Neuronal stem cell (in vitro differentiated cells): ENCODE results near the gene ABCA3.
A peak's percentile ranks its signal among the peaks of the same experiment; 100 is the strongest.

ENCODE experiments used
- DNase-seq: peaks from one replicate; pipeline ENCODE4 v3.0.0-alpha.2; 2013; ENCODE audit warnings: low spot score
- H2AFZ ChIP-seq: one replicate; pipeline ENCODE4 v1.6.1; 2013; ENCODE audit warnings: mild to moderate bottlenecking, low read length, inconsistent platforms
- H2AK5ac ChIP-seq: 2 replicates; pipeline ENCODE4 v1.6.1; 2013; ENCODE audit warnings: low read depth, mild to moderate bottlenecking, inconsistent platforms, low read length, moderate library complexity, mixed read lengths
- H2BK120ac ChIP-seq: 2 replicates; pipeline ENCODE4 v1.6.1; 2013; ENCODE audit warnings: low read depth, mild to moderate bottlenecking, inconsistent platforms, low read length, moderate library complexity, mixed read lengths
- H2BK12ac ChIP-seq: one replicate; pipeline ENCODE4 v1.6.1; 2013; ENCODE audit warnings: low read length, inconsistent platforms
- H2BK15ac ChIP-seq: 2 replicates; pipeline ENCODE4 v1.6.1; 2013; ENCODE audit warnings: mild to moderate bottlenecking, low read length, inconsistent platforms, mixed read lengths
- H2BK5ac ChIP-seq: one replicate; pipeline ENCODE4 v1.6.1; 2013; ENCODE audit warnings: inconsistent platforms, mild to moderate bottlenecking, low read length, moderate library complexity
- H3K14ac ChIP-seq: one replicate; pipeline ENCODE4 v1.6.1; 2013; ENCODE audit warnings: low read length, inconsistent platforms
- H3K18ac ChIP-seq: 2 replicates; pipeline ENCODE4 v1.6.1; 2013; ENCODE audit warnings: low read length, inconsistent platforms
- H3K23ac ChIP-seq: 2 replicates; pipeline ENCODE4 v1.6.1; 2013; ENCODE audit warnings: low read depth, mild to moderate bottlenecking, mixed read lengths, low read length, inconsistent platforms; ENCODE audit not compliant: poor library complexity
- H3K27ac ChIP-seq: replicated peaks from 3 replicates; pipeline ENCODE4 v1.5.1; 2013; ENCODE audit warnings: low read length, inconsistent platforms
- H3K27me3 ChIP-seq, 3 experiments: 2 replicates each; pipeline ENCODE4 v1.6.1; 2013; ENCODE audit warnings: low read length in 3 of 3, mild to moderate bottlenecking in 2 of 3, inconsistent platforms in 1 of 3, low read depth in 1 of 3, mixed read lengths in 1 of 3, moderate library complexity in 1 of 3; ENCODE audit not compliant: control insufficient read depth in 3 of 3, insufficient read depth in 3 of 3
- H3K36me3 ChIP-seq, 2 donors: replicated peaks in 1 of 2; 2 replicates each; pipeline ENCODE4 v1.6.1; 2013; ENCODE audit warnings: low read length in 2 of 2; ENCODE audit not compliant: control insufficient read depth in 2 of 2, insufficient read depth in 2 of 2
- H3K4ac ChIP-seq: 2 replicates; pipeline ENCODE4 v1.6.1; 2013; ENCODE audit warnings: inconsistent platforms, mild to moderate bottlenecking, low read length, moderate library complexity
- H3K4me1 ChIP-seq, 2 donors: 1 replicate in 1 of 2; 2 replicates in 1 of 2; pipeline ENCODE4 v1.6.1; 2013; ENCODE audit warnings: low read length in 2 of 2, low read depth in 1 of 2; ENCODE audit not compliant: control insufficient read depth in 2 of 2, insufficient read depth in 1 of 2
- H3K4me2 ChIP-seq: one replicate; pipeline ENCODE4 v1.6.1; 2013; ENCODE audit warnings: mild to moderate bottlenecking, low read length, inconsistent platforms; ENCODE audit not compliant: insufficient read depth, poor library complexity, severe bottlenecking
- H3K4me3 ChIP-seq, 2 donors: 2 replicates each; pipeline ENCODE4 v1.5.1; 2013; ENCODE audit warnings: low read length in 2 of 2, mild to moderate bottlenecking in 2 of 2, inconsistent platforms in 1 of 2, moderate library complexity in 1 of 2
- H3K79me1 ChIP-seq: one replicate; pipeline ENCODE4 v1.6.1; 2013; ENCODE audit warnings: low read depth, mild to moderate bottlenecking, inconsistent platforms, low read length, moderate library complexity
- H3K9ac ChIP-seq: one replicate; pipeline ENCODE4 v1.6.1; 2013; ENCODE audit warnings: mild to moderate bottlenecking, low read depth, low read length, inconsistent platforms; ENCODE audit not compliant: poor library complexity
- H3K9me3 ChIP-seq, 2 donors: replicated peaks in 1 of 2; 2 replicates each; pipeline versions ENCODE3 to v1.6.1; 2013; ENCODE audit warnings: low read length in 2 of 2, mild to moderate bottlenecking in 2 of 2, inconsistent platforms in 1 of 2, low read depth in 1 of 2, mixed read lengths in 1 of 2, moderate library complexity in 1 of 2; ENCODE audit not compliant: control insufficient read depth in 2 of 2, insufficient read depth in 1 of 2
- H4K8ac ChIP-seq: one replicate; pipeline ENCODE4 v1.6.1; 2013; ENCODE audit warnings: low read depth, mild to moderate bottlenecking, inconsistent platforms, low read length, moderate library complexity
- H4K91ac ChIP-seq: one replicate; pipeline ENCODE4 v1.6.1; 2013; ENCODE audit warnings: low read length, low read depth, mild to moderate bottlenecking, inconsistent platforms; ENCODE audit not compliant: poor library complexity
- WGBS, 2 donors: extraction: QIAGEN DNeasy Blood & Tissue Kit; methylation state at CpG; one replicate each; pipeline ENCODE4 v1.1.7; 2013; ENCODE audit warnings: missing lambda C conversion rate in 2 of 2, mixed read lengths in 1 of 2; ENCODE audit not compliant: insufficient read length in 2 of 2, insufficient replicate concordance in 1 of 2; ENCODE audit errors: extremely low coverage in 2 of 2; 5-methylcytosine and 5-hydroxymethylcytosine counted together

ABCA3 gene

DNA sequence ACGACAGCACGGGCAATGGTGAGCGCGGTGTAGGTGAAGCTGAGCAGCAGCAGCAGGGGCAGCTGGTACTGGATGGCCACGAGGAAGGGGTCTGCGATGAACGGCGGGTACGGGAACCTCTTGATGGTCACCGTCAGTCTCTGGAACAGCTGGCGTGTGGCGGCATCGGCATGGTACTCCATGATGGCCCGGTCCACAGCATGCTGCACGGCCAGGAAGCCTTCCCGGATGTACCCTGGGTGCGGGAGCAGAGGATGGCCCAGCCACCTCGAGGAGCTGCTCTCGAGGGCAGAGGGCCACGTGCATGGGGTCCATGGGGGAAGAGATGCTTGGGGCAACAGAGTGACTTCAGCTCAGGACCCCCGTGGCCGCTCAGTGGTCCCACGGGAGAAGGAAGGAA lies 20.9 kb downstream of the ABCA3 start:
- no peak overlapping the region for H2BK120ac ChIP-seq
- no peak overlapping the region for H2AK5ac ChIP-seq
- no peak overlapping the region for H3K4ac ChIP-seq
- H3K79me1 ChIP-seq, result peaks cover 2% of the 10 kb centered on the region
- no peaks in the 10 kb centered on the region for H3K4me1 ChIP-seq
- WGBS, 2 donors, result no CpG with 5 or more reads among the region's 23 CpGs
- no peak overlapping the region for H2BK15ac ChIP-seq
- peak overlapping the region; percentile 80 for H3K23ac ChIP-seq
- no peak overlapping the region for H2BK12ac ChIP-seq
- H3K9me3 ChIP-seq, result no peaks in the 10 kb centered on the region
- H3K4me3 ChIP-seq, result no peak overlapping the region
- H3K18ac ChIP-seq, result peak overlapping the region; percentile 76
- no peak overlapping the region for H2BK5ac ChIP-seq
- H2AFZ ChIP-seq, result no peak overlapping the region
- no peak overlapping the region for H3K4me2 ChIP-seq
- no peak overlapping the region for H4K91ac ChIP-seq
- H3K27ac ChIP-seq, result no peak overlapping the region
- no peaks in the 10 kb centered on the region for H3K27me3 ChIP-seq
- H3K36me3 ChIP-seq, result peaks cover 0 to 23% of the 10 kb centered on the region in 2 donors
- H3K14ac ChIP-seq, result peak overlapping the region; percentile 38
- no peak for DNase-seq
- no peak overlapping the region for H4K8ac ChIP-seq
- no peak overlapping the region for H3K9ac ChIP-seq

DNA sequence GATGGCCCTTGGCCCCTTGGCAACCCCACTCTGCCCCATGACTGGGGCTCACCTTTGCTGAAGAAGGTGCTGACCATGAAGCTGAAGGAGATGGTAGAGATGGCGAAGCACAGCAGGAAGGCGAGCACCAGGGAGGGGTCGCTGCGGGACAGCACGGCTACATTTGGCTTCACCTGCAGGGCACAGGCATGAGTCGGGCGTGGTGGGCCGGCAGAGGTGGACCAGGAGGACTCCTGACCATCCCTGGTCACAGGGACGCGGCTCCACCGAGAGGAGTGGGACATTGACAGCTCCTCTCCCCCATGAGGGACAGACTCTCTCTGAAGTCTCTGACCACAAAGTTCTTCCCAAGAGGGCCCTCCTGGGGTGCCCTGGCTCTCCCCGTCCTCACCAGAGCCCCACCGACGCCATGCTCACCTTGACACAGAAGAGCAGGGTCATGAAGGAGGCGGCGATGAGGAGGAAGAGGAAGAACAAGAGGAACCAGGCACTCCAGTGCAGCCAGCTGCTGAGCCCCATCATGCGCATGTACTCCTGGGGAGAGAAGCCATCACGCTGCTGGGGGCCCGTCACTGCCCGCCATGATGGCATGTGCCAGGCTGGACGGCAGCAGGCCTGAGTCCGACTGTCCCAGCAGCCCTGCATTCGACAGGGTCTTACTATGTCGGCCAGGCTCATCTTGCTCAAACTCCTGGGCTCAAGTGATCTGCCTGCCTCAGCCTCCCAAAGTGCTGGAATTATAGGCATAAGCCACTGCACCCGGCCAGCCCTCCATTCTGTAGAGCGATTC lies 23.1 kb downstream of the ABCA3 start:
- no peak overlapping the region for H2BK120ac ChIP-seq
- H3K4me2 ChIP-seq, result no peak overlapping the region
- no peak overlapping the region for H3K23ac ChIP-seq
- peaks cover 2% of the 10 kb centered on the region for H3K79me1 ChIP-seq
- peak overlapping the region; percentile 16 for H2BK12ac ChIP-seq
- no peak overlapping the region for H3K4me3 ChIP-seq
- no peak overlapping the region for H4K91ac ChIP-seq
- peaks cover 0 to 10% of the 10 kb centered on the region in 2 donors for H3K36me3 ChIP-seq
- no peaks in the 10 kb centered on the region for H3K27me3 ChIP-seq
- no CpG with 5 or more reads among the region's 26 CpGs for WGBS, 2 donors
- no peak overlapping the region for H3K27ac ChIP-seq
- H4K8ac ChIP-seq, result peak overlapping the region; percentile 48
- peak overlapping the region; percentile 4 for H3K14ac ChIP-seq
- no peak for DNase-seq
- no peak overlapping the region for H2AK5ac ChIP-seq
- H3K18ac ChIP-seq, result no peak overlapping the region
- H3K9me3 ChIP-seq, result no peaks in the 10 kb centered on the region
- H2BK5ac ChIP-seq, result no peak overlapping the region
- H3K4me1 ChIP-seq, result no peaks in the 10 kb centered on the region
- H2AFZ ChIP-seq, result no peak overlapping the region
- H3K4ac ChIP-seq, result no peak overlapping the region
- H3K9ac ChIP-seq, result no peak overlapping the region
- no peak overlapping the region for H2BK15ac ChIP-seq

DNA sequence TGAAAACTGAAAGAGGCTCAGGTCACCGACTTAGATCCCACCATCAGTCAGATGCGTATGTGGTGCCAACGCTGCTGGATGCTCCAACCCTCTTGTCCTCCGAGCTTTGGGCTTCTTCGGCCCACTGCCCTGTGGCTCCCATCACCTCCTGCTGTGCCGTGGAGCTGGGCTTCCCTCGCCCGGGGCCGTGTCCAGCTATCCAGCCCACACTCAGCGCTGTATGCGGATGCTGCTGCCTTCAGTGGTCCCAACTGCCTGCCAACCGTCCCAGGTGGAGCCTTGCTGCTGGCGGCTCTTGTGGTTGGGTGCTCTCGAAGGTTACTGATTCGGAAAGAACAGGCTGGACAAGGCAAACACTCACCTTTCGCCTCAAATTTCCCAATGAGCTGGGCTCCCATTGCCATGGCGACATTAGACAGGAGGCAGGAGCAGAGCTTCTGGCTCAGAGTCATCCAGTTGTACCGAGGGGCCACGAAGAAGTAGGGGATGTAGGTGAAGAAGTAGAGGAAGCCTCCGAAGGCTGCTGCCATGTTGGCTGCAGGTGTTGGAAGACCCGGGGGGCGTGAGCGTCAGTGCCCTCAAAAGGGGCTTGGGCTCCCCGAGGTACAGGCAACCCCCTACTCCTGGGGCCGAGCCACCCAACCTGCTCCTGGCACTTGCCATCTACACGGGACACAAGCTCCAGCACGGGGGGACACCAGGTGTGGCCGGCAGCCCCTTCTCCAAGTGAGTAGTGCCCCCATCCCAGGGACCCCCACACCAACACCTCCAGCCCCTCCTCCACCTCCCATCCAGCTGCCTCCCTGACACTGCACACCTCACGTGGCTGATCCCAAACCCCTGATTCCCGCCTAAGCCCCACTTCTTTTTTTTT lies 32.2 kb downstream of the ABCA3 start:
- WGBS, 2 donors, result no CpG with 5 or more reads among the region's 30 CpGs
- Histone ChIP-seq H3K18ac (peak overlapping the region; percentile 17), H2AFZ (no peak overlapping the region), H3K9me3 (peaks cover 0 to 2% of the 10 kb centered on the region in 2 donors), H2BK120ac (no peak overlapping the region), H4K91ac (no peak overlapping the region), H3K4ac (no peak overlapping the region), H2BK5ac (no peak overlapping the region), H3K27ac (no peak overlapping the region), H3K9ac (no peak overlapping the region), H3K36me3 (peaks cover 0 to 7% of the 10 kb centered on the region in 2 donors), H4K8ac (no peak overlapping the region), H3K14ac (peak overlapping the region; percentile 38), H3K79me1 (no peaks in the 10 kb centered on the region), H3K4me3 (no peak overlapping the region), H3K4me2 (no peak overlapping the region), H2AK5ac (no peak overlapping the region), H2BK15ac (no peak overlapping the region), H3K23ac (peak overlapping the region; percentile 55), H3K4me1 (no peaks in the 10 kb centered on the region), H3K27me3 (no peaks in the 10 kb centered on the region), H2BK12ac (no peak overlapping the region)
- no peak for DNase-seq

DNA sequence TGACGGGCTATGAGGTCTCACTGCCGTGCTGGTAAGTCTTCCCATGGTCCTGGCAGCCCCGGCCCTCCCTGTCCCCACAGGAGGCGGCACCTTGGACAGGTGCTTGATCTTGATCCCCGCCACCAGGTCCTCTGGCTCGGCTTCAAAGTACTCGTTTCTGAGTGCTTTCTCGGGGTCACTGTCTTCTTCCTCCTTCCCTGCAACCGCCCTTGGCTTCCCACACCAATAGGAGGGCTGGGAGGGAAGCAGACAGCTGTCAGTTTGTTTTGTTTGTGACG lies 40.7 kb downstream of the ABCA3 start:
- no peak overlapping the region for H3K18ac ChIP-seq
- H3K27me3 ChIP-seq, result no peaks in the 10 kb centered on the region
- H2BK120ac ChIP-seq, result no peak overlapping the region
- no peak for DNase-seq
- no peak overlapping the region for H3K4ac ChIP-seq
- H3K9ac ChIP-seq, result no peak overlapping the region
- H3K27ac ChIP-seq, result no peak overlapping the region
- no peak overlapping the region for H2AFZ ChIP-seq
- no peak overlapping the region for H2BK15ac ChIP-seq
- no peak overlapping the region for H2BK5ac ChIP-seq
- H3K23ac ChIP-seq, result peak overlapping the region; percentile 67
- H3K9me3 ChIP-seq, result peaks cover 0 to 5% of the 10 kb centered on the region in 2 donors
- no peak overlapping the region for H3K14ac ChIP-seq
- H3K4me1 ChIP-seq, result no peaks in the 10 kb centered on the region
- no peak overlapping the region for H3K4me2 ChIP-seq
- no peak overlapping the region for H2AK5ac ChIP-seq
- H3K79me1 ChIP-seq, result no peaks in the 10 kb centered on the region
- H3K4me3 ChIP-seq, result no peak overlapping the region
- peaks cover 0 to 15% of the 10 kb centered on the region in 2 donors for H3K36me3 ChIP-seq
- H2BK12ac ChIP-seq, result no peak overlapping the region
- H4K91ac ChIP-seq, result no peak overlapping the region
- H4K8ac ChIP-seq, result no peak overlapping the region
- no CpG with 5 or more reads among the region's 10 CpGs for WGBS, 2 donors
